Tibial nerve (tissue), 4 donors: Measurements from ENCODE around the gene UBXN6. TPM values are rescaled to one million over a fixed set of nuclear protein-coding genes. Genes with fewer than 3 reads are reported as not detected.

Experiments used
- DNase-seq, 2 donors: peaks; one replicate each; pipeline ENCODE4 v3.0.0-alpha.2; 2019; ENCODE audit warnings: low spot score in 2 of 2
- H3K27ac ChIP-seq, 4 donors: fragments of 200-600 bp; sonication (generic) in 3 of 4; one replicate each; pipeline ENCODE4 v1.5.1; 2017 to 2019; ENCODE audit warnings: mild to moderate bottlenecking in 1 of 4
- H3K27me3 ChIP-seq, 2 donors: fragments of 200-600 bp; sonication (generic) in 1 of 2; one replicate each; pipeline versions ENCODE4 v1.5.1 to v1.6.0; 2017 to 2019
- H3K36me3 ChIP-seq, 3 donors: fragments of 200-600 bp; sonication (generic); one replicate each; pipeline ENCODE4 v1.5.1; 2018 to 2019
- H3K4me1 ChIP-seq, 4 donors: fragments of 200-600 bp; sonication (generic) in 3 of 4; one replicate each; pipeline ENCODE4 v1.5.1; 2017 to 2019
- H3K4me3 ChIP-seq, 4 donors: fragments of 200-600 bp; sonication (generic) in 3 of 4; one replicate each; pipeline ENCODE4 v1.5.1; 2017 to 2019; ENCODE audit warnings: mild to moderate bottlenecking in 1 of 4, moderate library complexity in 1 of 4
- H3K9me3 ChIP-seq, 4 donors: fragments of 200-600 bp; sonication (generic) in 3 of 4; one replicate each; pipeline ENCODE4 v1.5.1; 2017 to 2019
- EP300 ChIP-seq, 2 donors: sonication (generic); formaldehyde crosslinking; IDR thresholded peaks; one replicate each; pipeline ENCODE4 v1.6.1; 2017; ENCODE audit warnings: antibody characterized with exemption in 2 of 2, mild to moderate bottlenecking in 1 of 2
- POLR2A ChIP-seq, 2 donors: fragments of 450-650 bp; IDR thresholded peaks; one replicate each; pipeline ENCODE4 v1.6.1; 2017; ENCODE audit warnings: antibody characterized with exemption in 2 of 2, mild to moderate bottlenecking in 2 of 2, moderate library complexity in 2 of 2
- WGBS, 2 donors: methylation state at CpG; one replicate each; pipeline ENCODE4 v1.1.5; 2018; 5-methylcytosine and 5-hydroxymethylcytosine counted together
- total RNA-seq, 4 donors: library from RNA; depleted of rRNA; stranded (reverse); fragments of >200 nt; gene quantifications; one replicate each; pipeline ENCODE4 v1.1.0, GENCODE V29; 2016
- TF ChIP-seq, protein P1 (sequence below), 5 experiments: fragments of 200-600 bp in 3 of 5; fragments of 450-650 bp in 2 of 5; sonication (generic) in 3 of 5; IDR thresholded peaks; one replicate each; pipeline ENCODE4 v1.5.1; 2016 to 2019; ENCODE audit warnings: antibody characterized with exemption in 5 of 5, mild to moderate bottlenecking in 3 of 5, moderate library complexity in 2 of 5

Gene UBXN6
- total RNA-seq, 4 donors from 2014 or later, result 84.3 to 101 (median 92.2) TPM

DNA sequence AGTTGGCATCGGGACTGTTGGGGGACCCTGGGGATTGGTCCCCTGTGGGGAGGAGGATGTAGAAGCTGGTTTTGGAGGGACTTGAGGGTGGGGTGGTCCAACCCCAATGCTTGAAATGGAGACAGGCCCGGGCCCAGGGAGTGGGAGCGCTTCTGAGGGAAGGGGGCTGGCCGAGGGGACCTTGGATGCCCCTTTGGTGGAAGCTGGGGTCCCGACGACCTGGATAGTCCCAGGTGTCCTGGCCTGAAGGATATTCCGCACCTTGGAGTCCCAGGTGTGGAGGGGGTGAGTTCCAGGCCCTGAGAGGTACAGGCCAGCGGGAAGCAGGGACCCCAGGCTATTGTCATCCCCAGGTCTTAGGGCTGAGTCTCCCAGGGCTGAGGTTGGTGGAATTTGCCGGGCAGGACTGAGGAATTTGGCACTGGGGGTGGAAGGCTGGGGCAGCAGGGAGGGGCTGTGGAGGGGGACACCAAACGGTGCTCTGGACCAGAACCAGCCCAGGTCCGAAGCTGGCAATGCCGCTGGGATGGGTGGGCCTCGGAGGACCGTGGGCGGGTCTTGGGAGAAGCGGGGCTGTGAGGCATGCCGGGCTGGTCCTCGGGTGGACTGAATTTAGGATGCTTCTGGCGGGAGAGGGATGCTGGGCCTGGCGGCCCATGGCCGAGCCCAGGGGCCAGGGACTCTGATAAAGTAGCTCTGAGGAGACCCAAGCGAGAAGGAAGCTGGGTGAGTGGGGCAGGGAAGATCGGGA, 16.3 kb upstream of the UBXN6 start:
- Histone ChIP-seq H3K36me3 (peaks cover 0 to 40% (median 0%) of the 10 kb centered on the region in 3 donors), H3K4me3 (peak overlapping the region in 3 of 4 donors; percentile 9 to 85 (median 79))

DNA sequence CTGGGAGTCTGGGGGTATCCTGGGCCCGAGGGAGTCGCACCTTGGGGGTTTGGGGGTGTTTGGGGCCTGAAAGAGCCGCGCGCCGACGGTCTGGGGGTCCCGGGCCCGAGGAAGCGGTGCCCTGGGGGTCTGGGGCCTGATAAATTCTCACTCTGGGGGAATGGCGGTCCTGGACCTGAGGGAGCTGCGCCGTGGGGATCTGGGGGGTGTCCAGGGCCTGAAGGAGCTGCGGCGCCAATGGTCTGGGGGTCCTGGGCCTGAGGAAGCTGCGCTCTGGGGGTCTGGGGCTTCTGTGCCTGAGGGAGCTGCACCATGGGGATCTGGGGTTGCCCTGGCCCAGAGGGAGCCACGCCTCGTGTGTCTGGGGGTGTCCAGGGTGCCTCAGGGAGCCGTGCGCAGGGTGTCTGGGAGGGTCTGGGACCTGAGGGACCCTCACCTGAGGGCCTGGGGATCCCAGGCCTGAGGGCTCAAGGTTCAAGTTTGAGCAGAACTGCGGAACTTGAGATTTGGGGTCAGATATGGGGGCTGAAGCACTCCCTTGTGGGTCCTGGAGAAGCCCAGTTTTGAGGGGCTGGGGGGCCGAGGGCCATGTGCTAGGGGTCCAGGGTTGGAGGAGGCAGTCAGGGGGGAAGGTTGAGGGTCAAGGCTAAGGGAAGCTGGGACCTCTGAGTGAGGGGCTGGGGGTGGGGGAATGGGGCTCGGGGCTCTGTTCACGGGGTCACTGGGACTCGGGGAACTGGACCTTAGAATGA, 15.6 kb upstream of the UBXN6 start:
- H3K9me3 ChIP-seq, result no peaks in the 10 kb centered on the region
- peak overlapping the region in 3 of 4 donors; percentile 72 to 93 (median 76) for H3K27ac ChIP-seq
- TF ChIP-seq EP300 (IDR thresholded peaks at IDR 0.05), result no peak
- TF ChIP-seq, protein P1, sequence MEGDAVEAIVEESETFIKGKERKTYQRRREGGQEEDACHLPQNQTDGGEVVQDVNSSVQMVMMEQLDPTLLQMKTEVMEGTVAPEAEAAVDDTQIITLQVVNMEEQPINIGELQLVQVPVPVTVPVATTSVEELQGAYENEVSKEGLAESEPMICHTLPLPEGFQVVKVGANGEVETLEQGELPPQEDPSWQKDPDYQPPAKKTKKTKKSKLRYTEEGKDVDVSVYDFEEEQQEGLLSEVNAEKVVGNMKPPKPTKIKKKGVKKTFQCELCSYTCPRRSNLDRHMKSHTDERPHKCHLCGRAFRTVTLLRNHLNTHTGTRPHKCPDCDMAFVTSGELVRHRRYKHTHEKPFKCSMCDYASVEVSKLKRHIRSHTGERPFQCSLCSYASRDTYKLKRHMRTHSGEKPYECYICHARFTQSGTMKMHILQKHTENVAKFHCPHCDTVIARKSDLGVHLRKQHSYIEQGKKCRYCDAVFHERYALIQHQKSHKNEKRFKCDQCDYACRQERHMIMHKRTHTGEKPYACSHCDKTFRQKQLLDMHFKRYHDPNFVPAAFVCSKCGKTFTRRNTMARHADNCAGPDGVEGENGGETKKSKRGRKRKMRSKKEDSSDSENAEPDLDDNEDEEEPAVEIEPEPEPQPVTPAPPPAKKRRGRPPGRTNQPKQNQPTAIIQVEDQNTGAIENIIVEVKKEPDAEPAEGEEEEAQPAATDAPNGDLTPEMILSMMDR (IDR thresholded peaks at IDR 0.05), result no peak
- no peak for TF ChIP-seq POLR2A (IDR thresholded peaks at IDR 0.05)
- H3K36me3 ChIP-seq, result peaks cover 0 to 33% (median 0%) of the 10 kb centered on the region in 3 donors
- H3K4me1 ChIP-seq, result peaks cover 0 to 30% (median 21%) of the 10 kb centered on the region in 4 donors
- no peaks in the 10 kb centered on the region for H3K27me3 ChIP-seq
- no peak for DNase-seq
- H3K4me3 ChIP-seq, result peak overlapping the region; percentile 79 to 98 (median 86)
- WGBS, 2 donors, result 14 to 34% methylated on average over 5 to 25 of the region's 25 CpGs

More for the DNA sequence above, 16.3 kb upstream of the UBXN6 start:
- no peak for DNase-seq
- Histone ChIP-seq H3K4me1 (peaks cover 0 to 30% (median 21%) of the 10 kb centered on the region in 4 donors), H3K27ac (peak overlapping the region in 2 of 4 donors; percentile 36 to 93), H3K9me3 (no peaks in the 10 kb centered on the region), H3K27me3 (no peaks in the 10 kb centered on the region)
- TF ChIP-seq, protein P1 (IDR thresholded peaks at IDR 0.05), result no peak
- TF ChIP-seq POLR2A (IDR thresholded peaks at IDR 0.05), result no peak
- no peak for TF ChIP-seq EP300 (IDR thresholded peaks at IDR 0.05)
- 17 to 21% methylated on average over 19 to 23 of the region's 23 CpGs for WGBS, 2 donors

DNA sequence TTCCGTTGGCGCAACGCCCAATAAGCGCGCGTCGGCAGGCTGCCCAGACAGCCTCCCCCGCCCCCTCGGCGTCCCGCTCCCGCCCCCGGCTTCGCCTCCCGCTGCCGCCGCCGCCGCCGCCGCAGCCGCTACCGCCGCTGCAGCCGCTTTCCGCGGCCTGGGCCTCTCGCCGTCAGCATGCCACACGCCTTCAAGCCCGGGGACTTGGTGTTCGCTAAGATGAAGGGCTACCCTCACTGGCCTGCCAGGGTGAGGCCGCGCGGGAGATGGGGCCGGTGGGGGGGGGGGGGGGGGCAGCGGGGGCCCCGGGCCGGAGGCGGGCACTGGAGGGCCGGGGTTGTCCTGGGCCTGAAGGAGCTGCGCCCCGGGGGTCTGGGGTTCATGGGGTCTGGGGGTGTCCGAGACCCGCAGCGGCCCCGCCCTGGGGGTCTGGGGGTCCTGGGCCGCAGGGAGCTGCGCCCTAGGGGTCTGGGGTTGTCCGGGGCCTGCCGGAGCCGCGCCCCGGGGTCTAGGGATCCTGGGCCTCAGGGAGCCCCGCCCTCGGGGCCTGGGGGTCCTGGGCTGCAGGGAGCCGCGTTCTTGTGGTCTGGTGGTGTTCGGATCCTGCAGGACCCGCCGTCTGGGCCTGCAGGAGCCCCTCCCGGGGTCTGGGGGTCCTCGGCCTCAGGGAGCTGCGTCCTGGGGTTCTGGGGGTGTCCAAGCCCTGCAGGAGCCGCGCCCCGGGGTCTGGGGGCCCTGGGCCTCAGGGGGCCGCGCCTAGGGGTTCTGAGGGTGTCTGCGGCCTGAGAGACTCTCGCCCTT, 14.8 kb upstream of the UBXN6 start, which contains the start of gene HDGFL2:
TSS of gene HDGFL2 (plus strand) at position 124 of the 801 bp plus-strand sequence. CDS start at position 178, 54 bp downstream.
- no peak for DNase-seq
- Histone ChIP-seq H3K4me3 (peak within 1 kb of the TSS; percentile 79 to 98 (median 86)), H3K9me3 (no peaks in the 10 kb centered on the region), H3K27ac (peak within 1 kb of the TSS; percentile 47 to 93 (median 88)), H3K27me3 (no peaks in the 10 kb centered on the region), H3K36me3 (peaks cover 0 to 25% (median 0%) of the 10 kb centered on the region in 3 donors), H3K4me1 (peaks cover 0 to 30% (median 21%) of the 10 kb centered on the region in 4 donors)
- WGBS, 2 donors, result 0% methylated on average over 23 to 50 of the region's 71 CpGs
- TF ChIP-seq POLR2A (IDR thresholded peaks at IDR 0.05) (no peak), EP300 (IDR thresholded peaks at IDR 0.05) (no peak)
- TF ChIP-seq, protein P1 (IDR thresholded peaks at IDR 0.05), result no peak

DNA sequence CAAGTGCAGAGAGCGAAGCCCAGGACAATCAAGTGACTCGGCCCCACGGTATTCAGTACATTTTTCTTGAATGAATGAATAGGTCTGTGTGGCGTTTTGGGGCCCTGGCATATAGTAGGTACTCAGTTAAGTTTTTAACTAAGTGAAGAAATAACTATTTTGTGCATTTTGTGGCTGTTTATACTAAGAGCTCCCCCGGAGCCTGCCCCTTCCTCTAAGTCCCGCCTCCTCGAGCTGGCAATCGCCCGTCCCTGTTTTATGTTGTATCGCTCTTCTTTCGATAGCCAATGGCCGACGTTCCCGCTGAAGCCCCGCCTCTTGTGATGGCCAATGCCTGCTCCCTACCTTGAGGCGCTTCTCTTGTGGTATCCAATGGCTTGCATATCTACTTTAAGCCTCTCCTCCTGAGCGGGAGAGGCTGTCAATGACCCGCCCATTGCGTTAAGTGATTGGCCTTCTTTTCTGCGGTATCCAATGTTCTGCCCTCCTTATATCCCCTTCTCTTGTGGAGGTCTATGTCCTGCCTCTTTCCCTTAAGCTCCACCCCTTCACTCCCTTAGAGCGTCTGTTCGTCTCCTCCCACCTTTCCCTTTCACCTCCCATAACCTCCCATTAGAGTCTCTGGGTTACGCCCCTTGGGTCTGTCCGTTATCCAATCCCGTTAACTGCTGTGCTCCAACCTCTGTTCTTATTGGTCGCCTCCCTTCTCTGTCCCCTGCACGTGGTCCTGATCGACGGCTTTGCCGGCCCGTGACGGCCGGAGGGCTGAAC, 14.0 kb upstream of the UBXN6 start:
- peak overlapping the region; percentile 47 to 93 (median 88) for H3K27ac ChIP-seq

More for the DNA sequence above, 14.0 kb upstream of the UBXN6 start:
- peaks cover 0 to 30% (median 21%) of the 10 kb centered on the region in 4 donors for H3K4me1 ChIP-seq
- H3K4me3 ChIP-seq, result peak overlapping the region; percentile 42 to 86 (median 82)
- H3K9me3 ChIP-seq, result no peaks in the 10 kb centered on the region
- H3K36me3 ChIP-seq, result peaks cover 0 to 17% (median 0%) of the 10 kb centered on the region in 3 donors
- no peaks in the 10 kb centered on the region for H3K27me3 ChIP-seq
- peak; percentile 96 to 97 for DNase-seq
- peak; percentile 43 to 74 for TF ChIP-seq EP300 (IDR thresholded peaks at IDR 0.05)
- TF ChIP-seq POLR2A (IDR thresholded peaks at IDR 0.05), result peak in 1 of 2 donors; percentile 64
- TF ChIP-seq, protein P1 (IDR thresholded peaks at IDR 0.05), result peak in 2 of 5 experiments; percentile 16 to 40
- WGBS, 2 donors, result 1% methylated on average over 33 of the region's 33 CpGs
